Testis (tissue), 3 donors: ENCODE measurements around the gene MBD6. TPM values are rescaled to one million over a fixed set of nuclear protein-coding genes. Genes with fewer than 3 reads are reported as not detected.
"Not testable (repeated sequence)": the region's sequence is repeated elsewhere in the genome, so short reads cannot be mapped to it uniquely, and the experiment has no call there.

ENCODE experiments used
- DNase-seq: peaks from one replicate; pipeline ENCODE4 v3.0.0-alpha.2; 2019
- H3K27ac ChIP-seq, 2 donors: fragments of 200-600 bp; sonication (generic); one replicate each; pipeline ENCODE4 v1.5.1; 2019
- H3K27me3 ChIP-seq: fragments of 200-600 bp; sonication (generic); one replicate; pipeline ENCODE4 v1.5.1; 2019
- H3K36me3 ChIP-seq: fragments of 200-600 bp; sonication (generic); one replicate; pipeline ENCODE4 v1.5.1; 2017; ENCODE audit warnings: low read depth; ENCODE audit errors: missing control alignments
- H3K4me1 ChIP-seq: fragments of 200-600 bp; sonication (generic); one replicate; pipeline ENCODE4 v1.5.1; 2019
- H3K4me3 ChIP-seq, 2 donors: fragments of 200-600 bp; sonication (generic); one replicate each; pipeline ENCODE4 v1.5.1; 2017 to 2019
- H3K9me3 ChIP-seq: fragments of 200-600 bp; sonication (generic); one replicate; pipeline ENCODE4 v1.5.1; 2017
- POLR2A ChIP-seq: fragments of 450-650 bp; IDR thresholded peaks from one replicate; pipeline ENCODE4 v1.6.1; 2017; ENCODE audit warnings: antibody characterized with exemption, mild to moderate bottlenecking, moderate library complexity
- WGBS, 2 donors: methylation state at CpG; one replicate each; pipeline ENCODE4 v1.1.5; 2018; 5-methylcytosine and 5-hydroxymethylcytosine counted together
- intact Hi-C: fragments of 100-400 bp; cut with DNase I; formaldehyde crosslinking; loops from one replicate; pipeline ENCODE4 v1.15.1; 2023; ENCODE audit warnings: low total_unique reads
- polyA plus RNA-seq: library from polyadenylated mRNA; stranded (reverse); fragments of 350-450 nt; fragmentation: Illumina TruSeq; extraction: RNeasy Lipid Tissue Mini Kit (QIAGEN cat#74804); gene quantifications from one replicate; pipeline ENCODE4 v1.2.3, GENCODE V29; 2014; ENCODE audit warnings: low read depth, low replicate concordance; ENCODE audit not compliant: insufficient read depth
- total RNA-seq, 2 donors: library from RNA; depleted of rRNA; stranded (reverse); fragments of >200 nt; gene quantifications; one replicate each; pipeline ENCODE4 v1.2.3, GENCODE V29; 2016
- TF ChIP-seq, protein P1 (sequence below), 3 experiments: fragments of 450-650 bp in 2 of 3; fragments of 200-600 bp in 1 of 3; sonication (generic) in 1 of 3; IDR thresholded peaks; one replicate each; pipeline ENCODE4 v1.5.1; 2016 to 2019; ENCODE audit warnings: antibody characterized with exemption in 3 of 3, mild to moderate bottlenecking in 2 of 3, moderate library complexity in 1 of 3

The MBD6 gene
- total and polyA plus RNA-seq, 3 donors from 2014 or later, result 84.7 to 130 (median 86.6) TPM

- no peak overlapping the region for H3K4me3 ChIP-seq
- WGBS, 2 donors, result 87 to 91% methylated on average over 2 of the region's 2 CpGs
- no peak for TF ChIP-seq POLR2A
- peaks cover 6% of the 10 kb centered on the region for H3K4me1 ChIP-seq
- intact Hi-C loops, result no loop called here
- H3K27me3 ChIP-seq, result no peaks in the 10 kb centered on the region
- H3K27ac ChIP-seq, result no peak overlapping the region
- no peak for DNase-seq
- no peaks in the 10 kb centered on the region for H3K36me3 ChIP-seq
- H3K9me3 ChIP-seq, result no peaks in the 10 kb centered on the region
Measured at GRCh38 chr12:57554453-57554852, 31.8 kb downstream of the MBD6 start.

DNA sequence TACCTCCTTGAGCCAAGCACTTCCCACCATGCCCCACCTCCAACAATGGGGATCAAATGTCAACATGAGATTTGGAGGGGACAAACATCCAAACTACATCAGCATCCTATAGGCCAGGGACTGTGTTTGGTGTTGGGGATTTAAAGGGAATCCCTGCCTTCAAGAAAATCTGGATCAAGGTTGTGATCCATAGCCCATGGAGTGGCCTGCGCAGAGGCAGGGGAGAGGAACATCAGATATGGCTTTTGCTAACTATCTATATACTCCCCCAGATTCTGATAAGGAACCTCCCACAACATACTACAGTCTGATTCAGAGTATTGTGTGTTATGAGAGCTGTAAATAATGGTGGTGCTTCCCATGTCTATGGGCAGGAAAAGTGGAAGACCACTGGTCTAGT is 32.3 kb downstream of the MBD6 start:
- Histone ChIP-seq H3K4me1 (peaks cover 4% of the 10 kb centered on the region), H3K27ac (no peak overlapping the region), H3K27me3 (no peaks in the 10 kb centered on the region), H3K36me3 (no peaks in the 10 kb centered on the region), H3K9me3 (no peaks in the 10 kb centered on the region), H3K4me3 (no peak overlapping the region)
- DNase-seq, result no peak
- intact Hi-C loops, result no loop called here
- WGBS, 2 donors, result 76% methylated on average over 1 of the region's 1 CpG; no CpG with 5 or more reads in 1 of the 2 donors
- TF ChIP-seq, protein P1, sequence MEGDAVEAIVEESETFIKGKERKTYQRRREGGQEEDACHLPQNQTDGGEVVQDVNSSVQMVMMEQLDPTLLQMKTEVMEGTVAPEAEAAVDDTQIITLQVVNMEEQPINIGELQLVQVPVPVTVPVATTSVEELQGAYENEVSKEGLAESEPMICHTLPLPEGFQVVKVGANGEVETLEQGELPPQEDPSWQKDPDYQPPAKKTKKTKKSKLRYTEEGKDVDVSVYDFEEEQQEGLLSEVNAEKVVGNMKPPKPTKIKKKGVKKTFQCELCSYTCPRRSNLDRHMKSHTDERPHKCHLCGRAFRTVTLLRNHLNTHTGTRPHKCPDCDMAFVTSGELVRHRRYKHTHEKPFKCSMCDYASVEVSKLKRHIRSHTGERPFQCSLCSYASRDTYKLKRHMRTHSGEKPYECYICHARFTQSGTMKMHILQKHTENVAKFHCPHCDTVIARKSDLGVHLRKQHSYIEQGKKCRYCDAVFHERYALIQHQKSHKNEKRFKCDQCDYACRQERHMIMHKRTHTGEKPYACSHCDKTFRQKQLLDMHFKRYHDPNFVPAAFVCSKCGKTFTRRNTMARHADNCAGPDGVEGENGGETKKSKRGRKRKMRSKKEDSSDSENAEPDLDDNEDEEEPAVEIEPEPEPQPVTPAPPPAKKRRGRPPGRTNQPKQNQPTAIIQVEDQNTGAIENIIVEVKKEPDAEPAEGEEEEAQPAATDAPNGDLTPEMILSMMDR (IDR thresholded peaks at IDR 0.05), result no peak
- TF ChIP-seq POLR2A, result no peak

DNA sequence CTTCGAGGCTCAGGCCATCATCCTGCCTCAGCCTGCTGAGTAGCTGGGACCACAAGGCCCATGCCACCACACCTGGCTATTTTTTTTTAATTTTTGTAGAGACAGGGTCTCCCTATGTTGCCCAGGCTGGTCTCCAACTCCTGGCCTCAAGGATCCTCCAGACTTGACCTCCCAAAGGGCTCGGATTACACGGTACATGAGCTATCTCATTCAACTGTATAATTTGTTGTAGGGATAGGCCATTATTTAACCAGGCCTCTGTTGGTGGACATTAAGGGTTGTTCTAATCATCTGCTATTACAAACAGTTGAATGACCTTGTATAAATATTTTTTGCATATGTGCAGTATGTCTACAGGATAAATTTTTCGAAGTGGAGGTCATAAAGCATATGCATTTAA is 36.2 kb downstream of the MBD6 start:
- Histone ChIP-seq H3K27ac (no peak overlapping the region), H3K36me3 (no peaks in the 10 kb centered on the region), H3K4me3 (no peak overlapping the region), H3K9me3 (no peaks in the 10 kb centered on the region), H3K27me3 (no peaks in the 10 kb centered on the region), H3K4me1 (no peaks in the 10 kb centered on the region)
- no peak for TF ChIP-seq POLR2A
- TF ChIP-seq, protein P1 (IDR thresholded peaks at IDR 0.05), result no peak
- 83 to 93% methylated on average over 4 of the region's 4 CpGs for WGBS, 2 donors
- intact Hi-C loops, result no loop called here
- no peak for DNase-seq

DNA sequence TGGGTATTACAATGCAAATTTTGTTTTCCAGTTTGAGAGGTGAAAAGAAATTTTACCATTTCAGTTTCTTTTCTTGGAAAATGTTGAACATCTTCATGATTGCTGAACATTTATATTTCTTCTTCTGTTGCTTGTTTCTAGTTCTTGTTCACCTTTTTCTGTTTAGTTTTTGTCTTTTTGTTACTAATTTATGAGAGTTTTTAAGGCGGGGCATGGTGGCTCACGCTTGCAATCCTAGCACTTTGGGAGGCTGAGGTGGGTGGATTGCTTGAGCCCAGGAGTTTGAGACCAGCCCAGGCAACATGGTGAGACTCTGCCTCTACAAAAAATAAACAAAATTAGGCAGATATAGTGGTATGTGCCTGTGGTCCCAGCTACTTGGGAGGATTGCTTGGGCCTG is 37.9 kb downstream of the MBD6 start:
- Histone ChIP-seq H3K4me1 (no peaks in the 10 kb centered on the region), H3K9me3 (no peaks in the 10 kb centered on the region), H3K27me3 (no peaks in the 10 kb centered on the region), H3K36me3 (no peaks in the 10 kb centered on the region), H3K27ac (no peak overlapping the region), H3K4me3 (no peak overlapping the region)
- TF ChIP-seq, protein P1 (IDR thresholded peaks at IDR 0.05), result no peak
- TF ChIP-seq POLR2A, result no peak
- no peak for DNase-seq
- 93 to 98% methylated on average over 2 of the region's 2 CpGs for WGBS, 2 donors
- intact Hi-C loops, result no loop called here

DNA sequence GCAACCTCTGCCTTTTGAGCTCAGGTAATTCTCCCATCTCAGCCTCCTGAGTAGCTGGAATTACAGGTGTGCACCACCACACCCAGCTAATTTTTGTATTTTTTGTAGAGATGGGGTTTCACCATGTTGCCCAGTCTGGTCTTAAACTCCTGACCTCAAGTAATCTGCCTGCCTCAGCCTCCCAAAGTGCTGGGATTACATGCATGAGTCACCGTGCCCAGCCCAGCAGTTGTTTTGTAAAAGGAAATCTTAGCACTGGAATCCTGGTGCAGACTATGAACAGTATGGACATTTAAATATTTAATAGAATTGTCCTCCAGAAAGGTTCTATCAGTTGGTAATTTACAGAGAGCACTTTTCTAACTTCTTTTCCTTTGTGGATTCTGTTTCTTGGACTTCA is 38.5 kb downstream of the MBD6 start:
- 81 to 86% methylated on average over 1 of the region's 1 CpG for WGBS, 2 donors
- intact Hi-C loops, H3K27ac ChIP-seq, H3K27me3 ChIP-seq, DNase-seq, H3K4me1 ChIP-seq, H3K36me3 ChIP-seq, H3K9me3 ChIP-seq, H3K4me3 ChIP-seq: not testable (repeated sequence)

GRCh38 chr12:57563358-57563757 is 40.7 kb downstream of the MBD6 start:
- H3K9me3 ChIP-seq, result no peaks in the 10 kb centered on the region
- TF ChIP-seq POLR2A, result no peak
- TF ChIP-seq, protein P1 (IDR thresholded peaks at IDR 0.05), result no peak
- no peaks in the 10 kb centered on the region for H3K36me3 ChIP-seq
- H3K27me3 ChIP-seq, result no peaks in the 10 kb centered on the region
- H3K4me3 ChIP-seq, result no peak overlapping the region
- intact Hi-C loops, result no loop called here
- WGBS, 2 donors, result 58 to 71% methylated on average over 4 of the region's 4 CpGs
- DNase-seq, result no peak
- no peaks in the 10 kb centered on the region for H3K4me1 ChIP-seq
- no peak overlapping the region for H3K27ac ChIP-seq
